IMR-90 (cell line): ENCODE data around the gene SLC48A1. TPM values are rescaled to one million over a fixed set of nuclear protein-coding genes. Genes with fewer than 3 reads are reported as not detected.

Source experiments
- MXI1 ChIP-seq: IDR thresholded peaks from 2 replicates; pipeline ENCODE4 v1.6.1; 2012; ENCODE audit warnings: low read depth, mild to moderate bottlenecking, low read length, moderate library complexity, borderline replicate concordance
- polyA plus RNA-seq, 3 experiments: library from polyadenylated mRNA; depleted of rRNA; stranded (reverse); fragments of >200 nt; gene quantifications; 2 replicates each; pipeline ENCODE4 v1.2.3, GENCODE V29; 2012; ENCODE audit warnings: low replicate concordance in 1 of 3
- total RNA-seq: library from RNA; depleted of rRNA; stranded (reverse); fragments of >200 nt; gene quantifications from 2 replicates; pipeline ENCODE4 v1.2.3, GENCODE V29; 2012
- TF ChIP-seq, protein P1 (sequence below): fragments of 150-350 bp; IDR thresholded peaks from 2 replicates; pipeline ENCODE4 v1.6.1; 2016; ENCODE audit warnings: low read depth, mild to moderate bottlenecking, low read length, moderate library complexity, borderline replicate concordance

The SLC48A1 gene
- total and polyA plus RNA-seq, 2 of the 4 experiments (the other 2 are of a cell fraction), result 4.8 to 5.9 TPM

DNA sequence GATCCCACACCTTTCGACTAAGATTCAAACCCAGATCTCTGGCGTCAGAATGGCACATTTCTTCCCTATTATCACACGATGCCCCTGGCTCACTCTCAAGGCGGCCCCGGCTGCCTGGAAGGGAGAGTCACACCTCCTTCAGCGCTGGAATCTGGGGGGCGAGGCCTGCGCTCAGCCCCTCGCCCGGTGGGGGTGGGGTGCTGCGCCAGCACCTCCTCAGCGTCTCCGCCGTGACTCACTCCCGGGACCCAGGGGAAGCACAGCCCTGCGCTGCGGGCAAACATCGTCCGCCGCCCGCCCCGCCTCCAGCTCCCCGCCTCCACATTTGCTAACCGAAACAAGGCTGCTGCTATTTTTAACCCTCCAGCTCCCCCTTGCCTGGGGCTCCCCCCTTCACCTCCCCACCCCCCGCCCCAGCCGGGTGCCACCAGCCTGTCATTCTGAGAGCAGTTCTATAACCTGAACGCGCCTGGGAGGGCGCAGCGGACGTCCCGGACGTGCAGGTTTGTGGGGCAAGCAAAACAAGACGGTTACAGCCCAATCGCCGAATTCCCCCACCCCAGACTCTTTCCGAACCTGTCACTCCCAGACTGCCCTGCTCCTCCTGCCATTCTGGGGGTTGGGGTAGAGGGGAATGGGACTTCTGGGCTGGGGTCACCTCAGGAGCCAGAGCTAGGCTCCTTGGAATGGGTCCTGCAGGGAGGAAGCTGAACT lies 39.9 kb downstream of the SLC48A1 start (continued):
- TF ChIP-seq, protein P1, sequence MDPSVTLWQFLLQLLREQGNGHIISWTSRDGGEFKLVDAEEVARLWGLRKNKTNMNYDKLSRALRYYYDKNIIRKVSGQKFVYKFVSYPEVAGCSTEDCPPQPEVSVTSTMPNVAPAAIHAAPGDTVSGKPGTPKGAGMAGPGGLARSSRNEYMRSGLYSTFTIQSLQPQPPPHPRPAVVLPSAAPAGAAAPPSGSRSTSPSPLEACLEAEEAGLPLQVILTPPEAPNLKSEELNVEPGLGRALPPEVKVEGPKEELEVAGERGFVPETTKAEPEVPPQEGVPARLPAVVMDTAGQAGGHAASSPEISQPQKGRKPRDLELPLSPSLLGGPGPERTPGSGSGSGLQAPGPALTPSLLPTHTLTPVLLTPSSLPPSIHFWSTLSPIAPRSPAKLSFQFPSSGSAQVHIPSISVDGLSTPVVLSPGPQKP, result no peak
- TF ChIP-seq MXI1, result no peak
